H1 (cell line): Measurements from ENCODE around the gene PDE4B. TPM values are rescaled to one million over a fixed set of nuclear protein-coding genes. Genes with fewer than 3 reads are reported as not detected.
A peak's percentile ranks its signal among the peaks of the same experiment; 100 is the strongest.

ENCODE experiments used
- CTCF ChIA-PET: fragments of 300-600 bp; sonication (Branson Sonifier 250); formaldehyde crosslinking; loops from one replicate; lab custom pipeline; 2021; ENCODE audit not compliant: partially characterized antibody; lab: Charles Lee
- POLR2A ChIA-PET: fragments of 300-600 bp; sonication (Branson Sonifier 250); formaldehyde crosslinking; loops from one replicate; lab custom pipeline; 2021; ENCODE audit warnings: inconsistent platforms; ENCODE audit not compliant: partially characterized antibody; lab: Charles Lee
- DNase-seq, 2 experiments: peaks; one replicate each; pipeline versions ENCODE4 v3.0.0 to v3.0.0-alpha.2; 2010 to 2022; ENCODE audit warnings: low spot score in 2 of 2, low read depth in 1 of 2, mixed read lengths in 1 of 2
- FAIRE-seq: peaks from 2 replicates; lab custom pipeline; 2011; peaks lifted over from hg19 to GRCh38; lab: Jason Lieb, UNC
- H2AFZ ChIP-seq: 2 replicates; pipeline ENCODE4 v1.8.1; 2012; ENCODE audit warnings: low read length, inconsistent platforms
- H2AK5ac ChIP-seq: 2 replicates; pipeline ENCODE4 v1.6.1; 2013; ENCODE audit warnings: low read depth, low read length
- H2BK120ac ChIP-seq: replicated peaks from 2 replicates; pipeline ENCODE3; 2013; ENCODE audit warnings: low read depth, low read length, inconsistent platforms
- H2BK12ac ChIP-seq: 2 replicates; pipeline ENCODE4 v1.6.1; 2013; ENCODE audit warnings: low read depth, low read length
- H2BK15ac ChIP-seq: 2 replicates; pipeline ENCODE4 v1.6.1; 2013; ENCODE audit warnings: low read length
- H2BK20ac ChIP-seq: 2 replicates; pipeline ENCODE4 v1.6.1; 2013; ENCODE audit warnings: low read length
- H2BK5ac ChIP-seq: 2 replicates; pipeline ENCODE4 v1.6.1; 2013; ENCODE audit warnings: low read depth, low read length
- H3K14ac ChIP-seq: 2 replicates; pipeline ENCODE4 v1.6.1; 2013; ENCODE audit warnings: inconsistent platforms; ENCODE audit not compliant: insufficient read length
- H3K18ac ChIP-seq: 2 replicates; pipeline ENCODE4 v1.6.1; 2013; ENCODE audit warnings: low read length; ENCODE audit errors: extremely low read depth
- H3K23ac ChIP-seq: 2 replicates; pipeline ENCODE4 v1.6.1; 2013; ENCODE audit warnings: inconsistent platforms; ENCODE audit not compliant: insufficient read length
- H3K23me2 ChIP-seq: 2 replicates; pipeline ENCODE4 v1.6.1; 2013; ENCODE audit warnings: low read depth, low read length
- H3K27ac ChIP-seq: 2 replicates; pipeline ENCODE4 v1.6.1; 2011; ENCODE audit warnings: low read depth, low read length, inconsistent platforms
- H3K27me3 ChIP-seq, 4 experiments: replicated peaks in 1 of 4; 1 replicate in 1 of 4; 2 replicates in 3 of 4; pipeline versions ENCODE4 v1.6.1 to v1.8.1; 2011 to 2013; ENCODE audit warnings: low read length in 3 of 4, mild to moderate bottlenecking in 3 of 4, inconsistent platforms in 2 of 4, mixed read lengths in 2 of 4, moderate library complexity in 1 of 4; ENCODE audit not compliant: control insufficient read depth in 3 of 4, insufficient read depth in 3 of 4; ENCODE audit errors: extremely low read depth in 1 of 4
- H3K36me3 ChIP-seq, 4 experiments: 2 replicates each; pipeline versions ENCODE4 v1.6.1 to v1.8.1; 2011 to 2013; ENCODE audit warnings: mild to moderate bottlenecking in 4 of 4, low read length in 3 of 4, moderate library complexity in 2 of 4, control low read depth in 1 of 4, inconsistent platforms in 1 of 4; ENCODE audit not compliant: insufficient read depth in 4 of 4, control insufficient read depth in 2 of 4
- H3K4ac ChIP-seq: replicated peaks from 2 replicates; pipeline ENCODE3; 2013; ENCODE audit warnings: low read length, low read depth, mixed read lengths, inconsistent platforms; ENCODE audit not compliant: insufficient read length
- H3K4me1 ChIP-seq, 4 experiments: replicated peaks in 1 of 4; 1 replicate in 1 of 4; 2 replicates in 3 of 4; pipeline versions ENCODE4 v1.6.1 to v1.8.1; 2011 to 2013; ENCODE audit warnings: low read length in 3 of 4, inconsistent platforms in 2 of 4, mixed read lengths in 1 of 4; ENCODE audit not compliant: insufficient read depth in 4 of 4, control insufficient read depth in 3 of 4
- H3K4me2 ChIP-seq, 2 experiments: 2 replicates each; pipeline versions ENCODE4 v1.6.1 to v1.8.1; 2011 to 2013; ENCODE audit warnings: low read depth in 2 of 2, low read length in 2 of 2, control low read depth in 1 of 2, inconsistent platforms in 1 of 2, mild to moderate bottlenecking in 1 of 2; ENCODE audit not compliant: insufficient read depth in 1 of 2
- H3K4me3 ChIP-seq, 4 experiments: fragments of 200-600, 300-600 bp in 1 of 4; sonication (generic), shearing (Covaris generic), sonication (Bioruptor Twin) in 1 of 4; 2 replicates each; pipeline versions ENCODE4 v1.5.1 to v1.8.1; 2011 to 2016; ENCODE audit warnings: low read length in 4 of 4, low read depth in 3 of 4, control low read depth in 2 of 4, inconsistent platforms in 2 of 4, mild to moderate bottlenecking in 2 of 4, mixed read lengths in 1 of 4, moderate library complexity in 1 of 4; ENCODE audit not compliant: insufficient read depth in 2 of 4; ENCODE audit errors: extremely low read depth in 1 of 4
- H3K56ac ChIP-seq: replicated peaks from 2 replicates; pipeline ENCODE3; 2013; ENCODE audit warnings: low read depth, mild to moderate bottlenecking, mixed read lengths, low read length, inconsistent platforms; ENCODE audit not compliant: insufficient read length
- H3K79me1 ChIP-seq: 2 replicates; pipeline ENCODE4 v1.6.1; 2013; ENCODE audit warnings: low read depth, low read length, control low read depth
- H3K79me2 ChIP-seq, 2 experiments: 2 replicates each; pipeline versions ENCODE4 v1.6.1 to v1.8.1; 2012 to 2013; ENCODE audit warnings: low read length in 2 of 2, mild to moderate bottlenecking in 2 of 2, inconsistent platforms in 1 of 2; ENCODE audit not compliant: insufficient read depth in 2 of 2, control insufficient read depth in 1 of 2
- H3K9ac ChIP-seq, 4 experiments: replicated peaks in 1 of 4; 1 replicate in 1 of 4; 2 replicates in 3 of 4; pipeline versions ENCODE4 v1.6.1 to v1.8.1; 2011 to 2013; ENCODE audit warnings: low read depth in 3 of 4, low read length in 3 of 4, control low read depth in 2 of 4, mild to moderate bottlenecking in 2 of 4, moderate library complexity in 2 of 4, inconsistent platforms in 1 of 4; ENCODE audit errors: extremely low read depth in 1 of 4
- H3K9me3 ChIP-seq, 2 experiments: 2 replicates each; pipeline versions ENCODE4 v1.6.1 to v1.8.1; 2012 to 2013; ENCODE audit warnings: mild to moderate bottlenecking in 2 of 2, moderate library complexity in 2 of 2, control low read depth in 1 of 2, inconsistent platforms in 1 of 2, low read depth in 1 of 2, low read length in 1 of 2, mixed read lengths in 1 of 2; ENCODE audit not compliant: insufficient read depth in 2 of 2
- H4K20me1 ChIP-seq, 2 experiments: replicated peaks in 1 of 2; 2 replicates each; pipeline versions ENCODE3 to v1.8.1; 2011 to 2013; ENCODE audit warnings: inconsistent platforms in 2 of 2, low read length in 2 of 2, mild to moderate bottlenecking in 1 of 2; ENCODE audit not compliant: insufficient read depth in 2 of 2, control insufficient read depth in 1 of 2
- H4K5ac ChIP-seq: 2 replicates; pipeline ENCODE4 v1.6.1; 2013; ENCODE audit warnings: low read length, low read depth, mixed read lengths, inconsistent platforms; ENCODE audit not compliant: insufficient read length
- H4K8ac ChIP-seq: 2 replicates; pipeline ENCODE4 v1.8.0; 2013; ENCODE audit warnings: mild to moderate bottlenecking, moderate library complexity, low read length, inconsistent platforms; ENCODE audit not compliant: insufficient read depth; ENCODE audit errors: extremely low read depth
- H4K91ac ChIP-seq: replicated peaks from 2 replicates; pipeline ENCODE3; 2013; ENCODE audit warnings: low read length, mixed read lengths, inconsistent platforms; ENCODE audit not compliant: insufficient read length
- CTCF ChIP-seq, 3 experiments: IDR thresholded peaks; 1 replicate in 2 of 3; 2 replicates in 1 of 3; pipeline versions ENCODE4 v1.5.1 to v1.6.1; 2011; ENCODE audit warnings: low read length in 3 of 3, mild to moderate bottlenecking in 3 of 3, inconsistent platforms in 2 of 3, low read depth in 1 of 3, moderate library complexity in 1 of 3; ENCODE audit not compliant: insufficient read depth in 1 of 3; ENCODE audit errors: control extremely low read depth in 1 of 3
- HDAC6 ChIP-seq: IDR thresholded peaks from one replicate; pipeline ENCODE4 v1.7.1; 2012; ENCODE audit warnings: low read depth, mild to moderate bottlenecking, inconsistent platforms, low read length, moderate library complexity
- RAD21 ChIP-seq, 2 experiments: IDR thresholded peaks in 1 of 2; conservative IDR thresholded peaks in 1 of 2; 2 replicates each; pipeline ENCODE4 v1.6.1; 2011; ENCODE audit warnings: low read depth in 2 of 2, low read length in 2 of 2, improper control_type of control experiment in 1 of 2, inconsistent platforms in 1 of 2, mild to moderate bottlenecking in 1 of 2, moderate library complexity in 1 of 2
- SIRT6 ChIP-seq: IDR thresholded peaks from one replicate; pipeline ENCODE4 v1.7.1; 2012; ENCODE audit warnings: low read length, inconsistent platforms
- WGBS, 2 experiments: shearing (Covaris generic) in 1 of 2; methylation state at CpG; one replicate each; pipeline versions ENCODE4 v1.1.6 to v1.1.7; 2013 to 2015; ENCODE audit warnings: low lambda C conversion rate in 2 of 2, mixed read lengths in 2 of 2, inconsistent platforms in 1 of 2, low coverage in 1 of 2, missing lambda C conversion rate in 1 of 2; ENCODE audit not compliant: insufficient replicate concordance in 2 of 2, insufficient coverage in 1 of 2, insufficient read length in 1 of 2; ENCODE audit errors: extremely low coverage in 1 of 2, missing lambda C conversion rate in 1 of 2; 5-methylcytosine and 5-hydroxymethylcytosine counted together
- polyA plus RNA-seq, 7 experiments: library from polyadenylated mRNA; depleted of rRNA in 3 of 7; stranded (reverse) in 5 of 7; unstranded in 2 of 7; fragments of >200 nt in 5 of 7; fragments of 200-250 nt in 2 of 7; gene quantifications; 1 replicate in 5 of 7; 2 replicates in 1 of 7; 4 replicates in 1 of 7; pipeline versions ENCODE4 v1.2.1 to v1.2.3, GENCODE V29; 2011 to 2013; ENCODE audit warnings: missing spikeins in 2 of 7, mixed read lengths in 2 of 7
- total RNA-seq: library from RNA; stranded (reverse); fragmentation: NEBNext Ultra II Directional; extraction: Animal tissue kit (Norgen Biotek cat#: 25700); gene quantifications from 2 replicates; pipeline ENCODE4 v1.2.1, GENCODE V29; 2021

The PDE4B gene
- total and polyA plus RNA-seq, 2 of the 8 experiments (the other 6 are each of a cell fraction or from before 2014, with no cell fraction given): 5.0 to 15.1 TPM

- Histone ChIP-seq H3K9me3 (no peaks in the 10 kb centered on the region), H2AFZ (peak overlapping the region; percentile 4; the same call in 1 of the 2 replicates), H4K5ac (no peak overlapping the region), H3K14ac (no peak overlapping the region), H4K91ac (no peak overlapping the region), H3K18ac (no peak overlapping the region), H2BK120ac (no peak overlapping the region), H3K79me2 (peaks cover 0 to 1% of the 10 kb centered on the region in 2 experiments; a peak in 1 of 4 replicates), H3K4me3 (no peak overlapping the region), H3K23me2 (no peaks in the 10 kb centered on the region), H4K20me1 (no peaks in the 10 kb centered on the region), H3K56ac (no peak overlapping the region), H2BK5ac (no peak overlapping the region), H3K4ac (no peak overlapping the region), H3K23ac (no peak overlapping the region), H2AK5ac (no peak overlapping the region), H3K27me3 (no peaks in the 10 kb centered on the region), H3K79me1 (no peaks in the 10 kb centered on the region), H2BK12ac (no peak overlapping the region), H3K4me1 (peaks cover 0 to 7% (median 4%) of the 10 kb centered on the region in 4 experiments; a peak in 3 of 7 replicates), H3K4me2 (no peak overlapping the region), H3K9ac (no peak overlapping the region), H4K8ac (no peak overlapping the region), H3K27ac (no peak overlapping the region), H3K36me3 (peaks cover 7 to 24% (median 20%) of the 10 kb centered on the region in 4 experiments), H2BK15ac (no peak overlapping the region), H2BK20ac (no peak overlapping the region)
- FAIRE-seq (no peak), DNase-seq (no peak)
- CTCF ChIA-PET: interaction anchor here (0.7 to 4.5 kb wide), 13 partner anchors 9 to 118 kb away, joined by 3 to 29 read pairs (median 5); no protein-coding TSS in a partner anchor
- POLR2A ChIA-PET: interaction anchor here (0.9 kb wide), 1 partner anchor 13 kb away, joined by 3 read pairs; no protein-coding TSS in a partner anchor
- whole genome bisulfite sequencing, 2 experiments: 74% methylated on average over 3 of the region's 3 CpGs; no CpG with 5 or more reads in 1 of the 2 experiments
- TF ChIP-seq RAD21 (IDR thresholded peaks at IDR 0.05 in 1 of 2, conservative IDR thresholded peaks at IDR 0.05 in 1 of 2; ENCODE audit: low read depth in 2 of 2, low read length in 2 of 2) (peak in 1 of 2 experiments; percentile 13; a peak in 1 of 4 replicates), CTCF (IDR thresholded peaks at IDR 0.05; ENCODE audit: control extremely low read depth in 1 of 3, insufficient read depth in 1 of 3, low read depth in 1 of 3, low read length in 3 of 3) (peak in 1 of 3 experiments; percentile 25; a peak in 2 of 4 replicates), SIRT6 (no peak), HDAC6 (no peak)
These were observed 567.6 kb downstream of the PDE4B start for GRCh38 chr1:66360285-66360724.
